ENCODE data around the gene CPED1.
A peak's percentile ranks its signal among the peaks of the same experiment; 100 is the strongest.
"Not testable (repeated sequence)": the region's sequence is repeated elsewhere in the genome, so short reads cannot be mapped to it uniquely, and the experiment has no call there.

The CPED1 gene

DNA sequence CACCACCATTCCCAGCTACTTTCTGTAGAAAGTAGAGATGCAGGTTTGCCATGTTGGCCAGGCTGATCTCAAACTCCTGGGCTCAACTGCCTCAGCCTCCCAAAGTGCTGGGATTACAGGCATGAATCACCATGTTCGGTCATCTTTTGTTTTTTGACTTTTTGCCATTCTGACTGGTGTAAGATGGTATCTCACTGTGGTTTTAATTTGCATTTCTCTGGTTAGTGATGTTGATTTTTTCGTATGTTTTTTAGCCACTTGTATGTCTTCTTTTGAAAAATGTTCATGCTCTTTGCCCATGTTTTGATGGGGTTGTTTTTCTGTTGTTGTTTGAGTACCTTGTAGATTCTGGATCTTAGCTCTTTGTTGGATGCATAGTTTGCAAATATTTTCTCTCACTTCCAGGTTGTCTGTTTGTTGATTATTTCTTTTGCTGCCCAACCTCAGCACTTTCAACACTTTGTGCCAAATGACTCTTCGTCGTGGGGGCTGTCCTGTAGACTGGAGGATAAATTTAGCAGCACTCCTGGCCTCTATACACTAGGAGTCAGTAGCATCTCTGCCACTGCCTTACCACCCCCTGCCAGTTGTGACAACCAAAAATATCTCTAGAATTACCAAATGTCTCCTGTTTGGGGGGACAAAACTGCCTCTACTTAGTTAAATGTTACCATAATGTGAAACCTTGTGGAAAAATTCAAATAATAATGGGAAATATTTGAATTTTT is 6.5 kb upstream of the CPED1 start:
- DNase-seq, result no peak

DNA sequence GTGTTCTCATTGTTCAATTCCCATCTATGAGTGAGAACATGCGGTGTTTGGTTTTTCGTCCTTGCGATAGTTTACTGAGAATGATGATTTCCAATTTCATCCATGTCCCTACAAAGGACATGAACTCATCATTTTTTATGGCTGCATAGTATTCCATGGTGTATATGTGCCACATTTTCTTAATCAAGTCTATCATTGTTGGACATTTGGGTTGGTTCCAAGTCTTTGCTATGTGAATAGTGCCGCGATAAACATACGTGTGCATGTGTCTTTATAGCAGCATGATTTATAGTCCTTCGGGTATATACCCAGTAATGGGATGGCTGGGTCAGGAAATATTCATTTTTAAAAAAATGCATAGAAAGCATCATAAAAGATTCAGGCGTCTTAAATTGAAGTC is 4.9 kb upstream of the CPED1 start:
- not testable (repeated sequence) for DNase-seq

DNA sequence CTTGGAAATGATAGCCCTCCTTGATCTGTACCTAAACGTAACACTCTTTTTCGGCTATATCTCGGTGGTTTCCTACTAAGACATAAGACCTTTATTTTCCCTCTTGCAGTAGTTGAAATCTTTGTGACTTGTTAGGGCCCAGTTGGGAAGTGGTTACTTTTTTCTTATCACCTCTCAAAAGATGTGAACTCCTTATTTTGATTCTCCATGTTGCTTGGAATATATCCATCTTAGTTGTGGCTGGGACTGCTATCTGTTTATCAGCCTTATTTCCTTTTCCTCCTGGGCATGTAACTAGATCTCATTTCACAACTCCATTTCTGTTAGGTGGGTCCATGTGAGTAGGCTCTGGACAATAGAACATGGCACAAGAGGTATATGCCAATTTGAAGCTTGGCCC is 4.1 kb upstream of the CPED1 start:
- no peak for DNase-seq

DNA sequence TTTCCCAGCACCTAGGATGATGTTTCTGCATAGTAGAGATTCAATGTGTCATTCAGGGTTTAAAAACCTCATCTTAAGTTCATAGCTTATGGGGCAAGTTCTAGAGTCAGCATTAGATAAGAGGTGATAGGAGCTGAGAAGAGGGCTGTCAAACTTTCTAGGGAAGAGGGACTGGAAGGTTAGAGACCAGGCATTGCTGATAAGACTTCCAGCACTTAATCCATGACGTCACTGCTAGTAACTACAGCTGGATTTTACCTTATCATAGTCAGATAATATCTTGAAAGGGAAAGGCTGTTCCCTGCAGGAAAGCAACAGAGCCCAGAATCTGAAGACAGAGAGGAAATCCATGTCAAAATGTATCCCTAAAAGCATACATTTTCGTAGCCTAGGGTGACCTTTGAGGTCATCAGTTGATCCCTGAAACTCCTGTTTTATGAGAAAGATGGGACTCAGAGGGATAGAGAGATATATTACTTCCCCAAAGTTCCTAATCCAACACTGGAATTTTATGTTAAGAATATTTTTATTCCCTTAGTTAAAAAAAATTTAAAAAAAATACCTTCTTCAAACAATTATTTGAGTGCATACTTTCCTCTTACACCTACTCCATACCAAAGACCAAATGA is 3.3 kb upstream of the CPED1 start:
- no peak for DNase-seq

DNA sequence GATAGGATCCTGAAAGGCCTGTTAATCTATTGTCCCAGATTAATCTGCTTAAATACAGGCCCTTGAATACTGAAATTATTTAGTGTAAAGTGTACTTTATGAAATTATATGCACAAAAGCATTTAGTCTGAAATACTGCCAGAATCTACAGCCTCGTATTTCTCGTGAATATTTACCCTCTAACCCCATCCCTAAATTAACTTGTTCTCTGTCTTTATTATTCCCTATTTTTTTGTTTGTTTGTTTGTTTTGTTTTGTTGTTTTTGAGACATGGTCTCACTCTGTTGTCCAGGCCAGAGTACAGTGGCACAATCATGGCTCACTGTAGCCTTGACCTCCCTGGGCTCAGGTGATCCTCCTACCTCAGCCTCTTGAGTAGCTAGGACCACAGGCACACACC is 2.7 kb upstream of the CPED1 start:
- DNase-seq, result no peak

DNA sequence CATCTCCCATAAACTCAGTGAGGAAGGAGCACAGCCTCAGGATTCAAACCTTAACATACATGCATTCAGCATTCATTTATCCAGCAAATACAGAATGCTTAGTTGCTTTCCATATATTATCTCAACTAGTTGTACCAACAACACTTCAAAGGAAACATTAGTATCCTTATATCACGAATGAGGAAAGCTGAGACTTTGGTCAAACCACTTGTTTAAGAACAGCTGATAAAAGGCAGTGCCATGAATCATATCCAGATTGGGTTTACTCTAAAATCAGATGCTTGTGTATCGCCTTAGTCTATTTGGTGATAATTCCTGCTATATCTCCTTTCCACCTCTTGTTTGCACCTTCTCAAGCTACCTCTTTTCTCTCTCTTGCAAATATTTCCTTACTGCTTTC is 1.9 kb upstream of the CPED1 start:
- DNase-seq, result no peak

DNA sequence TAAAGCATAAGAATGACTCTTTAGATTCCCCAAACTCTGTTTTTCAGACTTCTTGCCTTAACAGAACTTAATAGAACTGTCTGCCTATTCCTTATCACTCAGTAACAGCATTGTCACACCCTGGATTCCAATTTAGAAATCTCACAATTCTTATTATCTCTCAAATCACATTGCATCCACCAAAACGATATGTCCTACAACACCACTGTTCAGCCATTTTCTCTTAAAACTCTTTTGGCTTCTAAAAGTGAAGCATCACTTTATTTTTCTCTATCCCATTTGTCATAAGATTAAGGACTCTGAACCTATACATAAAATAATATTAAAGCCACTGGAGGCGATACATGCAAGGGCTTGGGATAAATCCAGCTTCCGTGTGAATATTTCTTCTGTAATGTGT is 1.2 kb upstream of the CPED1 start:
- no peak for DNase-seq

DNA sequence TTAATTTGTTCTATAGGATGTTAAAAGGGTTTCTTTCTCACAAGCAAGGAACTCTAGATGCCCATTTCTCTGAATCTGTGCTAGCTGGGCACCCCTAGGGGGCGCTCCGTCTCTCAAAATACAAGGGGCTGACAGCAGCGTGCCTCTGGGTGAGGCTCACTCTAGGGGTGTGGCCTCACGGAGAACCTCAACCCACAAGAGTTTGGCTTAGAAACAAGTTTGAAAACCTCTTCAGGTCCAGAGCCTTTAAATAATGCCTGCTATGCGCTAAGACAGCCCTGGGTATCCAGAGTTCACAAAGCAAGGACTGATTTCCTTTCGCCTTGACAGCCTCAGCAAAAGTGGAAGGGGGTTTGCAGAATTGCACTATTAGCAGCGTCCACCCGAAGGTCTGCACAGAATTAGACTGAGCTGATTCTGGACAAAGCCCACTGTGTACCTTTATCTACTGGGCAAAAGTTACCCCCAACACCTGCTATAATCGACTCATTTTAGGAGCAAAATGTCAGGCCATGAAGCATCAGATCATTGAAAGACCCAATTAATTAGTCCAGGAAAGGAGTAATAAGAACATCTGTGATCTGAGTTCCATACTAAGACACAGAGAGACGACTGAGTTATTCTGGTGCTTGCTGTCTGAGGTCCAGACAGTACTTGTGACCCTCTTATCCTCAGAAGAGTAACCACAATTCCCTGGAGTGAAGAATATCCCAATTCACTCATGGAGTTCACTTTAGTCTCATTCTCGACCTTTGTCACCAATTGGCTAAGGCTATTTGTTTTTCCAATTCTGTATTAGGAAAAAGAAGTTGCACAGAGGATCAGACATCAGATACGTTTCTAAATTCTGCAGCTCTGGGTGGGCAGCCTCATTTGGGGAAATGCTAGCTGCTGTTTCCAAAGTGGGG is 574 bp upstream of the CPED1 start:
- DNase-seq, result peak; percentile 93

DNA sequence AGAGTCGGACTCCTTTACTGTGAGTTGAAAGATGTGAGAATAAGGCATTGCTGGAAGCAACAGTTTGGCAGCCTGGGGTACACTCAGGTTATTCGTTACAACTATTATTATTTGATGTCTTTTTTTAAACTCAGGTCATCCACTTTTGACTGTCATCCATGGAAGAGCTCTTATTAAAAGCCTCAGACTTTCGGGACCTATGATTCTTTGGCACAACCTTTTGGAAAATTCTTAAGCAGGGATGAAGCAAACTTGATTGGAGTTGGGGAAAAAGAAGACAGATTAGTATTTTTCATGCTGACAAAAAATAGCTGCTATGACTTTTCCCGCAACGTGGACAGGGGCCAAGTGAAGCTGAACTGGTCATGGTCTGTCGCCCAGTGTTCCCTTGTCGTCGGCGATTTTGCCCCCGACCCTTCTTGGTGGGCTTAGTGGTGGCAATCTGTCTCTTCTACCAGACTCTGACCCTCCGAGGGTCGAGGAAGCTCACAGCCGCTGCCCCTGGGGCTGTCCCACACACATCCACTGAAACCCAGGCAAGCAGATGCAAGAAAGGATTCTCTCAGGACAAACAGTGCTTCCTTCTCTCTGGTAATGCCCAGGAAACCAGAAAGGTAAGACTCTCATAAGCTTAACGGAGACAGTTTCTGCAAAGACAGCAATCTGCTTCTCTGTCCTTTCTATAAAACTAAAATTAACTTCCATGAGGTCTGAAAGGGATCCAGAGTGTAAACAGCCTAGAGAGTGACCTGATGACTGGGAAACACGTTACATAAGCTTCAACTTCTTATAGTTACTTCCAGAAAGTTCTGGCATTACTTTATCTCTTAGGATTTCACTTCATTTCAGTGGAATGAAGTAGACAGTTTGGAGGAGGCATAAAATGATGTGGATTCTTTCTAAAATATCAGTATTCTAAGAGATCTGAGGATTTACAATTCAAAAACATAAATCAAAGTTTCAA is 1.0 kb downstream of the CPED1 start:
- DNase-seq, result no peak

DNA sequence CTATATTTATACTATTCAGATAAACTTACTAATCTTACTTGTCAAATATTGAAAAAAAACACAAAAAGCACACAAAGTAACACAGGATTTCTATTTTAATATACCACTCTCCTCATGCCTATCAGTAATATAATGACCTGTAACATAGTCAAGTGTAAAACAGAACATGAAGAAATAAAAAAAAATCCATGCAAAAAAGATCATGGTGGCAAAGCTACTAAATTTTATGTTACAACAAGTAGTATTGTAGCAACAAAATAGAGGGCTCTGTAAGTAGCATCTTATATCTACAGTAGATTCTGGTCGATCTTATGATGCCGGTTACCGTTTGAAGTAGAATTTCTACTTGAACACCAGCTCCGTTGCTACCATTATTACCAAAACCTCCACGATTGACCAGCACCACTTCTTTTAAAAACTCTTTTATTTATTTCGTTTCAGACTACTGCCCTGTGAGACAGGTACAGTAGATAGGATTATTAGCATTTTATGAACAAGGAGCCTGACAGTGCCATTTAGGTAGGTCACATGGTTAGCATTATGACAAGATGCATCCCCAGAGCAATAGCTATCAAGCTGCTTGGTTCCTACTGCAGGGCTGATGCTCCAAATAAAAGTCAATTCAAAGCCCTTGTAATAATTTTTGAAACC is 2.1 kb downstream of the CPED1 start:
- DNase-seq, result no peak

DNA sequence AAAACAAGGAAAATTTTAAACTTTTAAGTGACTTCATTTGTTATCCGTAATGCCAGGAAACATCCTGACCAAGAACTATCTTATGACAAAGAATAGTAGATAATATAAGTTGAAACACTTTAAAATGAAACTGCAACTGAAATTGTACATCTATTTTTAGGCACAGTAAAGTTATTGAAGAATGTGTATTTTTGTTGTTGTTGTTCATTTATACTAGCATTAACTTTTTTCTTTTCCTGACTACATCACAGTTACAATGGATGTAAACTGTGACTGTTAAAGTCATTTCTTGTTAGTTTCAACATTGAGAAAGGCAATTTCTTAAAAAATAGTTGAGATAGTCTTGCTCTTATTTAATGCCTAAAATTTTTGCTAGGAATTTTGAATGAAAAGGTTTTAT is 2.6 kb downstream of the CPED1 start:
- DNase-seq, result no peak

DNA sequence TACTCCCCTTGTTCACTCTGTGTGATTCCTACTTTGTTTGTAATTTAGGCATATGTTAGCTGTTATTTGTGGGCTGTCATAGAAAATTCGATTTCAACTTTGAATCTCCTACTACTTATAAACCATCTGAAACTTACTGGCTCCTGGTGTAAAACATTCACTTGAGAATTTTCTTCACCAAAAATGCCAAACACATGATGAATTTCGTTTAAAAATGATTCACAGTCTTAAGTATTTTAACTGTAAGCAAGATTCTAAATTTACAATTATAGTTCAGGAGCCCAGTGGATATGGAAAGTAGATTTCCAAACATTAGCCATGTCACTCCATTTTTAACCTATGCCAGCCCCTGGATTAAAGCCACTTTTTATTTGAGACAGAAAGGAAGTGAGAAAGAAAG is 3.1 kb downstream of the CPED1 start:
- DNase-seq, result no peak

DNA sequence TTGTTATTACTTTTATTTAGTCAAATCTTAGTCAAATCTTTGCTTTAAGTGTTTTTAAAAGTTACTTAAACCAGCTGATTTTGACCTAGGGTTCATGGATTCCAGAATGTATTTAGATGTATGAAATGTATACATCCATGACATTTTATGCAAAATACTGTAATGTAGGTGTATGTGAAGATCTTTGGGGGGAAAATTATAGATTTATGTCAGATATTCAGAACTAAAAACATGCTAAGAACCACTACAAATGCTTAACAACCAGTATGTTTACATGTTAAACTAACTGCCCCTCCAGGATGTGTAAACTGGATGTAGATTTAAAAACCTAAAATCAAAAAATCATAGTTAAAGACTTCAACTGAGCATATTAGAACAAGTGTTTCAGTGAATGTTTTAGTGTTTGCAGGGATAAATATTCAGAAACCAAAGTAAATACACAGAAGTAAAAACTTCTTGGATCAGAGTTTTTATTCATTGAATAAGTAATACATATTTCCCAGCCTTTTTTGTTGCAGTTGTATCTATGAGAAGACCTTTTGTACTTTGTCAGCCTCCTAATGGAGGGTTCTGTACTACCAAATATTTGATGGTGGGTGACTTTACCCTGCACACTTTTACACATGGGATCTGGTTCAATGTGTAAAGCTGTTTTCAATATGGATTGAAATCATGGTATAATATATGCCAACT is 3.9 kb downstream of the CPED1 start:
- DNase-seq, result no peak

DNA sequence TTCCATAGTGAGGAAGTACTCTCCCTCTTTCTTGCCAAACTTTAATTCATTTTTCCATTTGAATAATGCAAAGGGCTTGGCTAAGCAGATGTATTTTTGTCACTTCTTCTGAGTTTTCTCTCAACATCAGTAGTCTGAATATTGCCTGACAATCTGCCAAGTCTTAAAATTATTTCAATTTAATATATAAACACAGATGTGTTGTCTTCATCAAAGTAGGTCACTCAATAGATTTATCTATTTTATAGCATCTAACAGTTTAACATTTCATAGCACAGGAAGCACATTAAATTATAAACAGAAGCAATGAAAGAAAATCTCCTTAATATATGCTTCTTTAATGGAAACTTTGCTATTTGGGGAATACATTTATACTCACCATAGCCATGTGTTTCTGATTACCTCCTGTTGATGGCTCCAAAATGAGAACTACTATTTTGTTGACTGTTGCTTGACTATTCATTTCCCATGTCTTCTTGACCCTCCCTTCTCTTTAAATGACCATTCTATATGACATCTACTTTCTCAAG is 4.5 kb downstream of the CPED1 start:
- DNase-seq, result no peak

DNA sequence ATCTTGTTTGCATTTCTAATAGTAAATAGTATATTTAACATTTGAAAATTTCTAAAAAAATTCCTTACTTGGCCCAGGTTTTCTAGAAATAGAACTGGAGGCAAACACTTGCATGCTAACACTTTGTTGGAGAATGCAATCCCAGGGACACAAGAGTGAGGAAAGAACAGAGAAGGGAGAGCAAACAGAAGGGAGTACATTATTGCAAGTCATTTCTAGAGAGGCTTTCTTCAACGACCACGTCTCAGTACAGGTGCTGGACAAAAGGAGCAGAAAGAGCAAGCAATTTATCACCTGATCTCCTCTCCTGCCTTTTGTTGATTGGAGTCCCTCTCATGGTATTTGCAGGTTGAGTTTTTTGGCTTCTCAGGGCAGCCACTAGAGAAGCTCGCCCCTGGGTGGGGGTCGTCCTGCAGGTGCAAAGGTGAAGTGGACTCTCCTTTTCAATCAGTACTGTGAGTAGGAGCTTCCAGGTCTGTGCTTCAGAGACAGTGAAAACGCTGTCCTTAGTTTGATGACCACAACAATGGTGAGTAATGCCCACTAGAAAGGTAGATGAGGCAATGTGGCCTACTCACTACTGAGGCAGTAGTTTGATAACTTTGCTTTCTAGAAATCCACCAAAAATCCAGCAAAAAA is 5.2 kb downstream of the CPED1 start:
- no peak for DNase-seq

DNA sequence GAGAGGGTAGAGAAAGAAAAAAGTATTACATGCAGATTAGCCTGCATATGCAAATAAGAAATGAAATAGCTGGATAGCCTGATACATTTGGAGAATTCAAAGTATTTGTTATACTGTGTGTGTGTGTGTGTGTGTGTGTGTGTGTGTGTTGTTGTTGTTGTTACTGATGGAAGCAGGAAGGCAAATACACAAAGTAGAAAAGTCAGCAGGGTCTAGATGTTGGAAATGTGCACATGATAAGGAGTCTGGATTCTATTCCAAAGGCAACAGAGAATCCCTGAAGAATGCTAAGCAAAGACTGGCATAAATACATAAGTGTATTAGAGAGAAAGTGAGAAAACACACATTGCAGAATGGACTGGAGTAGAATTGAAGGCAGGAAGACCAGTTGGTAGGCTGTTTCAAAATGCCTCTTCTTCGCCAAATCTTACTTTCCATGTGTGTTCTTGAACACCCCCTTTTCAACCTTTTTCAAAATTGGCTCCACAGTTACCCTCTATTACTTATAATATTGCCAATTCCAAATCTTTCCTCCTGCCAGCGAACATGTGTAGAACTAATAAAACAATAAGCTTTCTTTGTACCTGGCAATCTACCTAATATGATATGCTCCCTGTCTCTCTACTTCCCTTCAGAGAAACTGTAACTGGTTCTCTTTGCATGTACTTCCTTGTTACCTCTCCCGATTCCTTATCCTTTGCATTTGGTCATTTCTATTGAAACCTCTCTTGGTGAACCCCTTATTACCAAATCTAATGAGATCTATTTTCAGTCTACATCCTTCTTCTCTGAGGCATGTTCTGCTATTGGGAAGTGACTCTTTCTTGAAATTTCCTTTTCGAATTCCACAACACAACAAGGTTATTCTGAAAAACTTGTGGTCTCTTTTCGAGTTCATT is 6.2 kb downstream of the CPED1 start:
- no peak for DNase-seq

DNA sequence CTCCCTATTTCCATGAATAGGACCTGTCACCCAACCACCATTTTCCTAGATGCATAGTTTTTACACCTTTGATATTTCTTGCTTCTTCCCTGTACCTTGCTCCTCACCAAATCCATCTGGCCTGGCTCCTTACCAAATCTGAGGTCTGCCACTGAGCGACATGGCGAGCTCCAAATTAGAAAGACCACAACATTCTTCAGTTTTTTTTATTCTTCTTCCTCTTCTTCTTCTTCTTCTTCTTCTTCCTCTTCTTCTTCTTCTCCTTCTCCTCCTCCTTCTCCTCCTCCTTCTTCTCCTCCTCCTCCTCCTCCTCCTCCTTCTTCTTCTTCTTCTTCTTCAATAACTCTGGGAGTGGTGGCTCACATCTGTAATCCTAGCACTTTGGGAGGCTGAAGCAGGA is 7.1 kb downstream of the CPED1 start:
- DNase-seq, result no peak

DNA sequence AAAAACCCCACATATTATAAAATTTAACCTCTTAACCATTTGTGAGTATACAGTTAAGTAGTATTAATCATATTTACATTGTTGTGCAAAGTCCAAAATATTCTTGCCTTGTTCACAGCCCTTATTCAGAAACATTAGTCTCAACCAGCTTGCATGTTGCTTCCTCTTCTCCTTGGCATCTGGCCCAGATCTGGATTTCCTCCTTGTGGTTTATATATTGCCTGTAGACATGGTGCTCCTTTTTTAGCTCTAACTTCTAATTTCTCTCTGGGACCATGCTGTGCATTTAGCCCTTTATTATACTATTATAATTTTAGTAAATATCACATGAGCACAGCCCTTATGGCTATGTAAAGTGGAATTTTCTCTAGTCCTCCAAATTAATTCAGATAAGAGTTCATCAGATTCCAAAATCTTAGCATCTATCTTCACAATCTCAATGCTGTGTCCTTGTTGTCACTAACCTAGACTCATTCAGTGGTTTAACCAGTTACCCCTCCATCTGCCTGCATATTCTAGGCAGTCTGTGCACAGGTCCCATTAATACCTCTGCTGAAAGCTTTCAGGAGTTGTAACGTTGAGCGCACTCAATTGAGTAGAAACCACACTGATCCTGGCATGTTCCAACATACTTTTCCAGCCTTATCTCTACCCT is 7.9 kb downstream of the CPED1 start:
- no peak for DNase-seq

DNA sequence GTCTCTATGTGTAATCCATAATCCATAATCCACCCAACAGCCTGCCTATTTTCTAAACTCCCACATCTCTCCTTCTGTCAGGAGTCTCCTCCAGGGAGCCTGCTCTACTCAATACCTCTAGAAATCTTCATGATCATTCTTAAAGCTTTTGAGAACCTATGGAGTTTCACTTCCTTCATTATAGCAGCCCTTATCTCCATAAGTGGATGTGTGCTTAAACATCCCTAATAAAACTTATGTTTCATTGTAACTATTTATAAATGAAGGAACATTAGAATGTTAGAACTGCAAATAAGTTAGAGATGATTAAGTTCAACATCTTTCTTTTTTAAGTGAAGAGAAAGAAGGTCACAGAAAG is 8.5 kb downstream of the CPED1 start:
- DNase-seq, result no peak
